IMR-90 (cell line): ENCODE measurements around the gene GTF2F2. TPM values are rescaled to one million over a fixed set of nuclear protein-coding genes. Genes with fewer than 3 reads are reported as not detected.

ENCODE experiments used
- ATAC-seq: fragments of 200-7000 bp; cut with Tn5 transposase; 2 replicates; pipeline ENCODE4 v1.9.1; 2020; ENCODE audit warnings: low read depth, mild to moderate bottlenecking, moderate library complexity
- BruUV-seq: library from RNA; stranded (reverse); fragments of 400-500 nt; replicated peaks from 2 replicates; lab custom pipeline; 2021; lab: Mats Ljungman, UMichigan
- CTCF ChIA-PET: fragments of 300-600 bp; formaldehyde crosslinking; extraction: SDS; loops from one replicate; lab custom pipeline; 2021; ENCODE audit warnings: antibody characterized with exemption; lab: Yijun Ruan, JAX
- POLR2A ChIA-PET: fragments of 300-600 bp; sonication (Branson Sonifier 250); formaldehyde crosslinking; loops from one replicate; lab custom pipeline; 2022; ENCODE audit warnings: antibody characterized with exemption; ENCODE audit not compliant: unreplicated experiment; lab: Charles Lee
- DNase-seq: peaks from one replicate; pipeline ENCODE4 v3.0.0; 2013
- H2AFZ ChIP-seq: replicated peaks from 2 replicates; pipeline ENCODE3; 2013; ENCODE audit warnings: low read length, mild to moderate bottlenecking; ENCODE audit not compliant: poor library complexity
- H2AK5ac ChIP-seq: 2 replicates; pipeline ENCODE4 v1.6.1; 2013; ENCODE audit warnings: low read depth, low read length, inconsistent platforms
- H2AK9ac ChIP-seq: replicated peaks from 2 replicates; pipeline ENCODE3; 2013; ENCODE audit warnings: mild to moderate bottlenecking, low read depth, low read length, moderate library complexity; ENCODE audit not compliant: poor library complexity
- H2BK120ac ChIP-seq: 2 replicates; pipeline ENCODE4 v1.6.1; 2013; ENCODE audit warnings: low read depth, low read length, inconsistent platforms
- H2BK15ac ChIP-seq: 3 replicates; pipeline ENCODE4 v1.6.1; 2013; ENCODE audit warnings: low read depth, low read length, inconsistent platforms
- H2BK20ac ChIP-seq: 2 replicates; pipeline ENCODE4 v1.6.1; 2013; ENCODE audit warnings: low read depth, mild to moderate bottlenecking, inconsistent platforms, low read length, moderate library complexity
- H2BK5ac ChIP-seq: 2 replicates; pipeline ENCODE4 v1.6.1; 2013; ENCODE audit warnings: mild to moderate bottlenecking, low read depth, low read length, inconsistent platforms; ENCODE audit not compliant: poor library complexity, severe bottlenecking
- H3K14ac ChIP-seq: replicated peaks from 2 replicates; pipeline ENCODE4 v1.6.1; 2013; ENCODE audit warnings: low read depth, low read length, inconsistent platforms
- H3K18ac ChIP-seq: 2 replicates; pipeline ENCODE4 v1.6.1; 2013; ENCODE audit warnings: low read depth, low read length, control low read depth
- H3K23ac ChIP-seq: 2 replicates; pipeline ENCODE4 v1.6.1; 2013; ENCODE audit warnings: low read depth, low read length, inconsistent platforms
- H3K27ac ChIP-seq: 2 replicates; pipeline ENCODE4 v1.5.1; 2013; ENCODE audit warnings: mild to moderate bottlenecking, control low read depth, low read length; ENCODE audit not compliant: insufficient read depth
- H3K27me3 ChIP-seq: 2 replicates; pipeline ENCODE4 v1.6.1; 2013; ENCODE audit warnings: low read length; ENCODE audit not compliant: control insufficient read depth, insufficient read depth
- H3K36me3 ChIP-seq: 2 replicates; pipeline ENCODE4 v1.6.1; 2013; ENCODE audit warnings: low read length, mixed read lengths; ENCODE audit not compliant: control insufficient read depth, insufficient read depth
- H3K4ac ChIP-seq: 2 replicates; pipeline ENCODE4 v1.6.1; 2013; ENCODE audit warnings: low read depth, low read length, inconsistent platforms
- H3K4me1 ChIP-seq: 2 replicates; pipeline ENCODE4 v1.6.1; 2013; ENCODE audit warnings: low read length, mixed read lengths; ENCODE audit not compliant: control insufficient read depth, insufficient read depth
- H3K4me2 ChIP-seq: 2 replicates; pipeline ENCODE4 v1.6.1; 2013; ENCODE audit warnings: low read depth, mild to moderate bottlenecking, control low read depth, low read length, moderate library complexity
- H3K4me3 ChIP-seq: 2 replicates; pipeline ENCODE4 v1.5.1; 2013; ENCODE audit warnings: low read depth, mild to moderate bottlenecking, control low read depth, low read length, moderate library complexity; ENCODE audit not compliant: insufficient read depth
- H3K56ac ChIP-seq: 2 replicates; pipeline ENCODE4 v1.6.1; 2013; ENCODE audit warnings: low read length, inconsistent platforms; ENCODE audit not compliant: insufficient read depth; ENCODE audit errors: extremely low read depth
- H3K79me1 ChIP-seq, 2 experiments: 2 replicates each; pipeline ENCODE4 v1.6.1; 2013; ENCODE audit warnings: low read length in 2 of 2, inconsistent platforms in 1 of 2, low read depth in 1 of 2
- H3K9ac ChIP-seq: 2 replicates; pipeline ENCODE4 v1.6.1; 2013; ENCODE audit warnings: low read depth, low read length, control low read depth
- H3K9me1 ChIP-seq: 2 replicates; pipeline ENCODE4 v1.6.1; 2013; ENCODE audit warnings: low read length, inconsistent platforms; ENCODE audit not compliant: insufficient read depth
- H3K9me3 ChIP-seq: 2 replicates; pipeline ENCODE4 v1.6.1; 2013; ENCODE audit warnings: low read length; ENCODE audit not compliant: control insufficient read depth, insufficient read depth
- H4K20me1 ChIP-seq: 2 replicates; pipeline ENCODE4 v1.6.1; 2013; ENCODE audit warnings: low read length, inconsistent platforms; ENCODE audit not compliant: insufficient read depth
- H4K5ac ChIP-seq: 2 replicates; pipeline ENCODE4 v1.6.1; 2013; ENCODE audit warnings: mild to moderate bottlenecking, low read depth, low read length, control low read depth
- H4K8ac ChIP-seq, 2 experiments: 2 replicates each; pipeline ENCODE4 v1.6.1; 2013; ENCODE audit warnings: low read depth in 2 of 2, low read length in 2 of 2, control low read depth in 1 of 2, inconsistent platforms in 1 of 2
- H4K91ac ChIP-seq: 2 replicates; pipeline ENCODE4 v1.6.1; 2013; ENCODE audit warnings: low read depth, low read length, inconsistent platforms; ENCODE audit not compliant: insufficient read depth
- BHLHE40 ChIP-seq: fragments of 150-350 bp; IDR thresholded peaks from 2 replicates; pipeline ENCODE4 v1.6.1; 2016; ENCODE audit warnings: mild to moderate bottlenecking, low read depth, low read length
- CEBPB ChIP-seq: IDR thresholded peaks from 2 replicates; pipeline ENCODE4 v1.6.1; 2012; ENCODE audit warnings: low read depth, low read length, improper control_type of control experiment
- CHD1 ChIP-seq: IDR thresholded peaks from 2 replicates; pipeline ENCODE4 v1.6.1; 2012; ENCODE audit warnings: low read depth, low read length, improper control_type of control experiment
- CTCF ChIP-seq: conservative IDR thresholded peaks from 2 replicates; pipeline ENCODE4 v1.5.1; 2012; ENCODE audit warnings: mild to moderate bottlenecking, low read depth, low read length, improper control_type of control experiment
- ELK1 ChIP-seq: fragments of 150-350 bp; IDR thresholded peaks from 2 replicates; pipeline ENCODE4 v1.6.1; 2016; ENCODE audit warnings: low read depth, mild to moderate bottlenecking, low read length, moderate library complexity, borderline replicate concordance
- FOS ChIP-seq: fragments of 150-350 bp; IDR thresholded peaks from 2 replicates; pipeline ENCODE4 v1.6.1; 2016; ENCODE audit warnings: low read depth, low read length
- MAFK ChIP-seq: IDR thresholded peaks from 2 replicates; pipeline ENCODE4 v1.6.1; 2012; ENCODE audit warnings: low read depth, low read length, improper control_type of control experiment
- POLR2A ChIP-seq: IDR thresholded peaks from 2 replicates; pipeline ENCODE4 v1.6.1; 2012; ENCODE audit warnings: mild to moderate bottlenecking, low read depth, low read length
- RAD21 ChIP-seq: IDR thresholded peaks from 2 replicates; pipeline ENCODE4 v1.6.1; 2012; ENCODE audit warnings: low read length, improper control_type of control experiment
- RCOR1 ChIP-seq: IDR thresholded peaks from 2 replicates; pipeline ENCODE4 v1.6.1; 2012; ENCODE audit warnings: mild to moderate bottlenecking, low read length, improper control_type of control experiment; ENCODE audit not compliant: insufficient replicate concordance
- RFX5 ChIP-seq: IDR thresholded peaks from 2 replicates; pipeline ENCODE4 v1.8.0; 2012; ENCODE audit warnings: low read depth, mild to moderate bottlenecking, low read length, moderate library complexity
- SMC3 ChIP-seq: fragments of 150-350 bp; IDR thresholded peaks from 2 replicates; pipeline ENCODE4 v1.6.1; 2016; ENCODE audit warnings: low read depth, mild to moderate bottlenecking, antibody characterized with exemption, low read length, moderate library complexity
- WGBS, 2 experiments: methylation state at CpG; one replicate each; pipeline versions ENCODE4 v1.1.5 to v1.1.7; 2013; ENCODE audit warnings: missing lambda C conversion rate in 2 of 2; ENCODE audit not compliant: insufficient read length in 1 of 2; ENCODE audit errors: extremely low coverage in 2 of 2; 5-methylcytosine and 5-hydroxymethylcytosine counted together
- dilution Hi-C: fragments of 300-500 bp; cut with HindIII; formaldehyde crosslinking; loops from one replicate; pipeline ENCODE4 v1.14.3; 2018; ENCODE audit warnings: low sequenced_read_pairs; ENCODE audit not compliant: unreplicated experiment
- in situ Hi-C: fragments of 300-500 bp; cut with MboI; formaldehyde crosslinking; loops from 3 replicates; pipeline ENCODE4 v1.14.3; 2019; ENCODE audit warnings: low sequenced_read_pairs, inconsistent platforms, mixed read lengths
- intact Hi-C: fragments of 100-400 bp; cut with micrococcal nuclease; formaldehyde crosslinking; loops from 2 replicates; pipeline ENCODE4 v1.10.0; 2022
- polyA plus RNA-seq, 3 experiments: library from polyadenylated mRNA; depleted of rRNA; stranded (reverse); fragments of >200 nt; gene quantifications; 2 replicates each; pipeline ENCODE4 v1.2.3, GENCODE V29; 2012; ENCODE audit warnings: low replicate concordance in 1 of 3
- total RNA-seq: library from RNA; depleted of rRNA; stranded (reverse); fragments of >200 nt; gene quantifications from 2 replicates; pipeline ENCODE4 v1.2.3, GENCODE V29; 2012

GTF2F2 gene
- total and polyA plus RNA-seq, 2 of the 4 experiments (the other 2 are of a cell fraction) = 16.5 to 21.0 TPM

GRCh38 chr13:45180713-45181601 is 60.6 kb downstream of the GTF2F2 start:
- peak overlapping the region; percentile 64; the same call in 1 of the 2 replicates for H2AK5ac ChIP-seq
- peaks cover 30 to 55% of the 10 kb centered on the region in 2 experiments for H3K79me1 ChIP-seq
- H3K14ac ChIP-seq = no peak overlapping the region
- H4K5ac ChIP-seq = peak overlapping the region; percentile 36; the same call in 1 of the 2 replicates
- H4K8ac ChIP-seq = peak overlapping the region in 1 of 2 experiments; percentile 47; a peak in 1 of 4 replicates
- H3K36me3 ChIP-seq = peaks cover 6% of the 10 kb centered on the region
- peak overlapping the region; percentile 6; the same call in 1 of the 2 replicates for H2BK120ac ChIP-seq
- no peak overlapping the region for H3K9ac ChIP-seq
- H3K56ac ChIP-seq = no peak overlapping the region
- H2BK5ac ChIP-seq = peak overlapping the region; percentile 40
- H3K27me3 ChIP-seq = no peaks in the 10 kb centered on the region
- H3K18ac ChIP-seq = no peak overlapping the region
- no peak overlapping the region for H3K4me2 ChIP-seq
- in situ Hi-C loops = no loop called here
- no peak for ATAC-seq
- CTCF ChIA-PET = interaction anchor here (0.5 to 0.8 kb wide), 2 partner anchors 11 to 37 kb away, joined by 3 read pairs; no protein-coding TSS in a partner anchor
- WGBS, 2 experiments = 60% methylated on average over 2 of the region's 7 CpGs; no CpG with 5 or more reads in 1 of the 2 experiments
- no TSS peak for BruUV-seq
- POLR2A ChIA-PET = no interaction called here
- H2AK9ac ChIP-seq = no peak overlapping the region
- H3K4me1 ChIP-seq = peaks cover 6% of the 10 kb centered on the region
- dilution Hi-C loops = no loop called here
- H4K91ac ChIP-seq = no peak overlapping the region
- H3K4me3 ChIP-seq = no peak overlapping the region
- peaks cover 8% of the 10 kb centered on the region for H3K9me1 ChIP-seq
- no peak overlapping the region for H2AFZ ChIP-seq
- intact Hi-C loops = no loop called here
- peak overlapping the region; percentile 55; the same call in 1 of the 2 replicates for H3K4ac ChIP-seq
- TF ChIP-seq CTCF = no peak
- no peak for TF ChIP-seq SMC3
- no peak for TF ChIP-seq CHD1
- TF ChIP-seq POLR2A = no peak
- no peak for TF ChIP-seq CEBPB
- no peak for TF ChIP-seq BHLHE40
- no peak for TF ChIP-seq MAFK
- no peak for TF ChIP-seq RCOR1
- no peak for TF ChIP-seq RFX5
- TF ChIP-seq FOS = no peak
- no peak for TF ChIP-seq RAD21
- TF ChIP-seq ELK1 = no peak
- H3K9me3 ChIP-seq = no peaks in the 10 kb centered on the region
- no peak overlapping the region for H3K23ac ChIP-seq
- DNase-seq = peak; percentile 46
- no peaks in the 10 kb centered on the region for H4K20me1 ChIP-seq
- H2BK15ac ChIP-seq = peak overlapping the region; percentile 39; the same call in 1 of the 3 replicates
- H2BK20ac ChIP-seq = no peak overlapping the region
- H3K27ac ChIP-seq = no peak overlapping the region
